ENCODE results near the gene NOD1.

NOD1 gene

DNA sequence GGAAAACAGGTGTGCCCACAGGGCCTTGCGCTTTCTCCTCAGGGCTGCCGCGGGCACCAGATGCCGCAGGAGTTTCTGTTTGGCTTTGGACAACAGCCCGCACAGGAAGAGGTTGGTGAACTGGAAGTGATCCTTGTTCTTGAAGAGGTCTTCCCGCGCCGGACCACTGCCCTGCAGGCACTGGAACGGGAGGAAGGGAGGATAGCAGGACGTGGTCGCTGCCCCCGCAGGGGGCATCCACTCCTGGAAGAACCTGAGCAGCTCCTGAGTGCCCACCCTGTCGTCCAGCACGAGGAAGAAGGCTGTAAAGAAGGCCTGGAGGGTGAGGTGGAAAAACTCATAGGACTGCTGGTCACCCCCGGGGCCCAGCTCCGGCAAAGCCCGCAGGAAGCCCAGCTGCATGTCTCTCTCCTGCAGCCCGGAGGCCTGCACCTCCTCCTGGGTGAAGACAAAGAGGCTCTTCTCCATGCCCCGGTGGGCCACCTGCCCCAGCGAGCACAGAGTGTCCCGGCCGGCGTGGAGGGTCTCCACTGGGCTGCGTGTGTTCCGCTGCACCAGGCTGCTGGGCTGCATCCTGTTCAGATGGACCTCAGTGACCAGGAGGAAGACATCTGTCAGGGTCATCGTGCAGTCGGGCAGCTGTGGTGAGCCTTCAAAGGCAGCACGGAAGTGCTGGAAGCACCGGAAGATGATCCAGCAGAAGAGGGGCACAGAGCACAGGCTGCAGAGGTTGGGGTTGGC is 26.9 kb downstream of the NOD1 start:
- TF ChIP-seq ZNF274 (IDR thresholded peaks at IDR 0.05; ENCODE audit: low read depth, low read length): no peak
- H3K4me3 ChIP-seq (ENCODE audit: low read length): no peak overlapping the region

DNA sequence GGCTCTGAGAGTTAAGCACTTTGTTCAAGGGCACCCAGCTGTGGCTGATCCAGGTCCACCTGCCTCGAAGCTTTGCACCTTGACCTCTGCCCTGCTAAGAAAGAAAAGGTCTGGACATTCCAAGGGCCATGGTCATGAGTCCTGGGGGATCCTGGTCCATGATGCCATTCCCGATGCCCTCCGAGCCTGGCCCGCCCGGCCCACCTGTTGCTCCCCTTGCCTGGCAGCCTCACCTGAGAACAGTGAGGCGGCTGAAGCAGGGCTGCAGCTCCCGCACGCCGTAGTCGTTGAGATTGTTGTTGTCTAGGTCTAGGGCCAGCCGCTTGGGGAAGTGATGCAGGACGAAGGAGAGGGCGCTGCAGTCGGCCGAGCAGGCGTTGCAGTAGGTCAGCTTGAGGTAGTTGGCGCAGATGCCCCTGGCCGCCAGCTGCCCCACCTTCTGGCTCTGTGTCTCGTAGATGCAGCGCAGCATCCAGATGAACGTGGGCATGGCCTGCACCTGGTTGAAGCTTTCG is 27.5 kb downstream of the NOD1 start:
- TF ChIP-seq ZNF274 (IDR thresholded peaks at IDR 0.05; ENCODE audit: low read depth, low read length): no peak
- no peak overlapping the region for H3K4me3 ChIP-seq (ENCODE audit: low read length)

DNA sequence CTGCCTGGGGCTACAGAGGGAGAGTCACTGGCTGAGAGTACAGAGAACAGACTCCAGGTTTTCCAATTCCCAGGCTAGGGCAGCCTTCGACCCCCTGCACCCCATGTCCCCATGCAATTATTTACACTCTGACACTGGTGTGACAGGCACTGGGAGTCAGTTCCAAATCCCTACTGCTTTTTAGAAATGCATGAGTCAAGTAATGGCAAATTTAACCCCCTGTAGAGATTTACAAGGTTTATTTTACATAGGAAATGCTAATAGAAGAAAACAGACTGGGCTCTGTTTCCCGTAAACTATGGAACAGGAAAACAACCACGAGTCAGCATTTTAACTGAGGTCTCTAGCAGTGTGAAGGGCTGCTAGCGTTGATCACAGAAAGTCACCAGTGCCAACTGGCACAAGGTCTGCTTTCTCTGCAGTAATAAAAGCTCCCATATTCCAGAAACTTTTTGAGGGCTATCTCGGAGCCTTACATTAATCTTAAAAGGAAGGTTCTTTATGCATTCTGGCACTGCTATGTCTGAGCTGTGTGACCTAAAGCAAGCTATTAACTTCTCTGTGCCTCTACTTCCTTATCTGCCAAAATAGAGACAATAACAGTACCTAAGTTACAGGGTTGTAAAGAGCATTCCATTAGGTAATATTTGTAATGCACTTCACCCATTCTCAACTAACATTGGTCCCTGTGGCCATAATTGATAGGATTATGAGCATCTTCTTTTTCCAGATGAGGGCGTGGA is 28.2 kb downstream of the NOD1 start:
- no peak overlapping the region for H3K4me3 ChIP-seq (ENCODE audit: low read length)
- no peak for TF ChIP-seq ZNF274 (IDR thresholded peaks at IDR 0.05; ENCODE audit: low read depth, low read length)

DNA sequence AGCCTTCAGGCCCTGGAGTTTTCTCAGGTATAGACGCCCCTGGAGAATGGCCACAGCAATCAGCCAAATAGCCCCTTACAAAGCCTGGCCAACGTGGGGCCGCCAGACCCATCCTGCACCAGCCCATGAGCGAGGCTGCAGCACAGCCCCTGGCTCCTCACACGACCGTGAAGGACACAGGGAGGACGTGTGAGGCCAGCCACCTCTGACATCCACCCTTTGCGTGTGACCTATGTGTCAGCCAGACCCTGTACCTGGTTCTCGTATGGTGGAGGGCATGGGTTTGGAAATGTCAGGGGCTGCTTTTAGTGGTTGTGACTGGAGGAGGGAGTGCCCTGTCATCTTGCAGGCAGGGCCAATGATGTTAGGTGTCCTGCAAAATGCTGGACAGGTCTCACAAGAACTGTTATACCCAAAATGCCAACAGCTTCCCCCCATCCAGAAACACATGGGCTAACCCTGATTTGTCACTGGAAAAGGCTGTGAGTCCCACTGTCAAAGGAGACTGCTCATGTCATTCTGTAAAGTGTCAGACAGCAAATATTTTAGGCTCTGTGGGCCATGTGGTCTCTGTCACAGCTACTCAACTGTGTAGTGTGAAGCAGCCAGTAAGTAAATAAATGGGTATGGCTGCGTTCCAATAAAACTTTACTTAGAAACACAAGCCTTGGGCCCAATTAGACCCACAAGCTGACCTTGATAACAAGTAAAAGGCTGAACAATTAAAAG is 30.0 kb downstream of the NOD1 start:
- no peak overlapping the region for H3K4me3 ChIP-seq (ENCODE audit: low read length)
- TF ChIP-seq ZNF274 (IDR thresholded peaks at IDR 0.05; ENCODE audit: low read depth, low read length): no peak

GRCh38 chr7:30447466-30447865 is 31.1 kb downstream of the NOD1 start:
- no peak overlapping the region for H3K4me3 ChIP-seq (ENCODE audit: low read length)
- TF ChIP-seq ZNF274 (IDR thresholded peaks at IDR 0.05; ENCODE audit: low read depth, low read length): no peak

- TF ChIP-seq ZNF274 (IDR thresholded peaks at IDR 0.05; ENCODE audit: low read depth, low read length): no peak
Observed at GRCh38 chr7:30446266-30446665, 32.3 kb downstream of the NOD1 start.

DNA sequence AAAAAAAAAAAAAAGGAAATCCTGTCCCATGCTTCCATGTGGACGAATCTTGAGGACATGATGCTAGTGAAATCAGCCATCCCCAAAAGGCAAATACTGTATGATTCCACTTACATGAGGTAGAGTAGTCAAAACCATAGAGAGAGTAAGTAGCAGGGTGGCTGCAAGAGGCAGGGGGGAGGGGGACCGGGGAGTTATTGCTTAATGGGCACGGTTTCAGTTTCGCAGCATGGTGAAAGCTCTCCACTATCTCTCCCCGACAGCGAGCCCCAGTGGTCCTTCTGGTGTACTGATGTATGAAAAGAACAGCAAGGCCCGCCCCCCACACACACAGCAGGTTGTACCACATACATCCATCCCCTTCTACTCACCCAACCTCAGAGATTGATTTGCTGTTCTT is 32.8 kb downstream of the NOD1 start:
- no peak for TF ChIP-seq ZNF274 (IDR thresholded peaks at IDR 0.05; ENCODE audit: low read depth, low read length)
- H3K4me3 ChIP-seq (ENCODE audit: low read length): no peak overlapping the region

More at GRCh38 chr7:30446266-30446665, 32.3 kb downstream of the NOD1 start:
- H3K4me3 ChIP-seq (ENCODE audit: low read length): no peak overlapping the region

- H3K4me3 ChIP-seq (ENCODE audit: low read length): no peak overlapping the region
- TF ChIP-seq ZNF274 (IDR thresholded peaks at IDR 0.05; ENCODE audit: low read depth, low read length): no peak
Observed at GRCh38 chr7:30437823-30438574, 40.6 kb downstream of the NOD1 start.

GRCh38 chr7:30436518-30436917 is 42.1 kb downstream of the NOD1 start:
- no peak overlapping the region for H3K4me3 ChIP-seq (ENCODE audit: low read length)
- no peak for TF ChIP-seq ZNF274 (IDR thresholded peaks at IDR 0.05; ENCODE audit: low read depth, low read length)

GRCh38 chr7:30436046-30436445 is 42.5 kb downstream of the NOD1 start:
- H3K4me3 ChIP-seq (ENCODE audit: low read length): no peak overlapping the region
- no peak for TF ChIP-seq ZNF274 (IDR thresholded peaks at IDR 0.05; ENCODE audit: low read depth, low read length)

GRCh38 chr7:30434140-30434799 is 44.3 kb downstream of the NOD1 start:
- no peak overlapping the region; the same call in 1 of the 2 replicates for H3K4me3 ChIP-seq (ENCODE audit: low read length)

DNA sequence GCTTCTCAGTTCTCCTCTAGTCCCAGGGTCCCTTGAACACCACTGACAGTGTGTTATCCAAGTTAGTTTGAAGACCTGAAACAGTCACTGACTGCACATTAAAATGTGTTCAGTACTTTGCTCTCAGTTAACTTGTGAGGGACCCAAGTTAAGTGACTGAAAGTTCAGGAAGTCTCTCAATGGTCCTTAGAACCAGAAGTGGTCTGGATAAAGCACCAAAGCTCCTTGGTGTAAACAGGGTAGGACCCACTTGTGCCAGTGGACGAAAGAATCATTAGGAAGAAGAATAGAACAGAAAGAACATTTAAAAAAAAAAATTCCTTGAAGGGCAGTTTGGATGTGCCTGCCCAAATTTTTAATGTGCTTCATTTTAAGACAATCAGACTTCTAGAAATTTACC is 45.1 kb downstream of the NOD1 start:
- TF ChIP-seq ZNF274 (IDR thresholded peaks at IDR 0.05; ENCODE audit: low read depth, low read length): no peak
- H3K4me3 ChIP-seq (ENCODE audit: low read length): no peak overlapping the region

More at GRCh38 chr7:30434140-30434799, 44.3 kb downstream of the NOD1 start:
- TF ChIP-seq ZNF274 (IDR thresholded peaks at IDR 0.05; ENCODE audit: low read depth, low read length): no peak

GRCh38 chr7:30433082-30433481 is 45.5 kb downstream of the NOD1 start:
- TF ChIP-seq ZNF274 (IDR thresholded peaks at IDR 0.05; ENCODE audit: low read depth, low read length): no peak

More at GRCh38 chr7:30433082-30433481, 45.5 kb downstream of the NOD1 start:
- H3K4me3 ChIP-seq (ENCODE audit: low read length): no peak overlapping the region
